ENCODE measurements around the gene RORC.

- no peak for TF ChIP-seq CTCF (IDR thresholded peaks at IDR 0.05)
- no peak for TF ChIP-seq POLR2A (IDR thresholded peaks at IDR 0.05)
These were observed 51.8 kb downstream of the RORC start for GRCh38 chr1:151779852-151780251.
